ENCODE data around the gene HOXC6. TPM values are rescaled to one million over a fixed set of nuclear protein-coding genes. Genes with fewer than 3 reads are reported as not detected.

HOXC6 gene
- total RNA-seq, 1 donor from 2014 or later, result not detected

- no peak for DNase-seq (ENCODE audit: extremely low spot score in 2 of 2)
- peaks cover 35% of the 10 kb centered on the region for H3K4me1 ChIP-seq
- intact Hi-C loops (cut with DNase I), result loop anchor here (5.0 kb wide), 1 partner anchor 163 kb away; no protein-coding TSS in a partner anchor
- no peaks in the 10 kb centered on the region for H3K36me3 ChIP-seq
- no peaks in the 10 kb centered on the region for H3K9me3 ChIP-seq
- H3K27ac ChIP-seq, result no peak overlapping the region
- no peaks in the 10 kb centered on the region for H3K27me3 ChIP-seq
- peak overlapping the region; percentile 7 to 32 for H3K4me3 ChIP-seq
- TF ChIP-seq POLR2A (IDR thresholded peaks at IDR 0.05), result no peak
- TF ChIP-seq POLR2AphosphoS5 (IDR thresholded peaks at IDR 0.05; ENCODE audit: insufficient read depth in 1 of 2, low read depth in 1 of 2), result no peak
- no peak for TF ChIP-seq CTCF (IDR thresholded peaks at IDR 0.05)
These were observed 5.9 kb downstream of the HOXC6 start for GRCh38 chr12:54033980-54034784.

- H3K4me3 ChIP-seq, result no peak overlapping the region
- no peaks in the 10 kb centered on the region for H3K9me3 ChIP-seq
- TF ChIP-seq POLR2AphosphoS5 (IDR thresholded peaks at IDR 0.05; ENCODE audit: insufficient read depth in 1 of 2, low read depth in 1 of 2) (no peak), POLR2A (IDR thresholded peaks at IDR 0.05) (no peak), CTCF (IDR thresholded peaks at IDR 0.05) (no peak)
- H3K27me3 ChIP-seq, result no peaks in the 10 kb centered on the region
- intact Hi-C loops (cut with DNase I), result loop anchor here (5.0 kb wide), 1 partner anchor 162 kb away; no protein-coding TSS in a partner anchor
- no peak for DNase-seq (ENCODE audit: extremely low spot score in 2 of 2)
- no peak overlapping the region for H3K27ac ChIP-seq
- peaks cover 35% of the 10 kb centered on the region for H3K4me1 ChIP-seq
- no peaks in the 10 kb centered on the region for H3K36me3 ChIP-seq
These were observed 6.6 kb downstream of the HOXC6 start for GRCh38 chr12:54034785-54035310.

- no peak overlapping the region for H3K27ac ChIP-seq
- no peak overlapping the region for H3K4me3 ChIP-seq
- intact Hi-C loops (cut with DNase I), result no loop called here
- peaks cover 31% of the 10 kb centered on the region for H3K4me1 ChIP-seq
- H3K9me3 ChIP-seq, result no peaks in the 10 kb centered on the region
- H3K36me3 ChIP-seq, result no peaks in the 10 kb centered on the region
- no peaks in the 10 kb centered on the region for H3K27me3 ChIP-seq
- no peak for TF ChIP-seq POLR2AphosphoS5 (IDR thresholded peaks at IDR 0.05; ENCODE audit: insufficient read depth in 1 of 2, low read depth in 1 of 2)
- no peak for DNase-seq (ENCODE audit: extremely low spot score in 2 of 2)
These were observed 7.5 kb downstream of the HOXC6 start for GRCh38 chr12:54035568-54036264.

- Histone ChIP-seq H3K9me3 (no peaks in the 10 kb centered on the region), H3K4me3 (no peak overlapping the region), H3K27me3 (no peaks in the 10 kb centered on the region), H3K27ac (no peak overlapping the region), H3K4me1 (peaks cover 25% of the 10 kb centered on the region), H3K36me3 (no peaks in the 10 kb centered on the region)
- intact Hi-C loops (cut with DNase I), result no loop called here
- TF ChIP-seq CTCF (IDR thresholded peaks at IDR 0.05) (no peak), POLR2AphosphoS5 (IDR thresholded peaks at IDR 0.05; ENCODE audit: insufficient read depth in 1 of 2, low read depth in 1 of 2) (no peak), POLR2A (IDR thresholded peaks at IDR 0.05) (no peak)
- DNase-seq (ENCODE audit: extremely low spot score in 2 of 2), result no peak
These were observed 8.6 kb downstream of the HOXC6 start for GRCh38 chr12:54036620-54037359.
